AG04450 (cell line): ENCODE results near the gene KRT1. TPM values are rescaled to one million over a fixed set of nuclear protein-coding genes. Genes with fewer than 3 reads are reported as not detected.

Source experiments
- CTCF ChIA-PET: fragments of 300-600, 350-600 bp; formaldehyde crosslinking; extraction: SDS; loops from one replicate; lab custom pipeline; 2022; ENCODE audit warnings: antibody characterized with exemption, inconsistent platforms; lab: Charles Lee
- POLR2A ChIA-PET: fragments of 350-600 bp; formaldehyde crosslinking; extraction: SDS; loops from one replicate; lab custom pipeline; 2021; ENCODE audit warnings: antibody characterized with exemption, inconsistent platforms; lab: Yijun Ruan, JAX
- DNase-seq: peaks from one replicate; pipeline ENCODE4 v3.0.0-alpha.2; 2011; ENCODE audit warnings: low read depth, low spot score
- H3K27ac ChIP-seq: one replicate; pipeline ENCODE4 v1.5.1; 2012; ENCODE audit warnings: low read depth, low read length, control low read depth
- H3K27me3 ChIP-seq: one replicate; pipeline ENCODE4 v1.6.0; 2012; ENCODE audit warnings: low read length; ENCODE audit not compliant: control insufficient read depth, insufficient read depth
- H3K4me3 ChIP-seq: 2 replicates; pipeline ENCODE4 v1.5.1; 2011; ENCODE audit warnings: mild to moderate bottlenecking, low read depth, low read length, control low read depth
- H3K9me3 ChIP-seq: 2 replicates; pipeline ENCODE4 v1.5.1; 2012; ENCODE audit warnings: low read length; ENCODE audit not compliant: control insufficient read depth, insufficient read depth
- polyA plus RNA-seq: library from polyadenylated mRNA; depleted of rRNA; stranded (reverse); fragments of >200 nt; gene quantifications from 2 replicates; pipeline ENCODE4 v1.2.3, GENCODE V29; 2011
- TF ChIP-seq, protein P1 (sequence below): IDR thresholded peaks from 2 replicates; pipeline ENCODE4 v1.5.1; 2011; ENCODE audit warnings: low read depth, low read length, control low read depth, inconsistent platforms

Gene KRT1
- polyA plus RNA-seq, 1 experiment: not detected

DNA sequence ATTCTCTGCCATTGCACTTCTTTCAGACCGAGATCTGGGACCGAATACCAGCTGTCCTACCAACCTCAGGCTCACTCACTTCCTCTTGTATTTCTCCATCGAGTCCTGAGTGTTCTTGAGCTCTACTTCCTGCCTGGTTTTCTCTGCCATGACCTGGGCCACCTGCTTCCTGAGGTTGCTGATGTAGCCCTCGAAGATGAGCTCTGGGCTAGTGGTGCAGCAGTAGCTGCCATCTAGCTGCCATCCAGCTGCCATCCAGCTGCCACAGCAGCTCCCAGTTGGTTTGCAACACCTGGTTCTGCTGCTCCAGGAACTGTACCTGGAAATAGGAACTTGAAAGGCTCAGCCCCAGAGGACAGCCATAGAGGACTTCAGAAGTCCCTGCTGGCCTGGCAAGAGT, 46.8 kb downstream of the KRT1 start:
- peaks cover 7% of the 10 kb centered on the region for H3K27me3 ChIP-seq
- H3K4me3 ChIP-seq: no peak overlapping the region
- ChIA-PET POLR2A (no interaction called here), CTCF (no interaction called here)
- H3K27ac ChIP-seq: no peak overlapping the region
- TF ChIP-seq, protein P1, sequence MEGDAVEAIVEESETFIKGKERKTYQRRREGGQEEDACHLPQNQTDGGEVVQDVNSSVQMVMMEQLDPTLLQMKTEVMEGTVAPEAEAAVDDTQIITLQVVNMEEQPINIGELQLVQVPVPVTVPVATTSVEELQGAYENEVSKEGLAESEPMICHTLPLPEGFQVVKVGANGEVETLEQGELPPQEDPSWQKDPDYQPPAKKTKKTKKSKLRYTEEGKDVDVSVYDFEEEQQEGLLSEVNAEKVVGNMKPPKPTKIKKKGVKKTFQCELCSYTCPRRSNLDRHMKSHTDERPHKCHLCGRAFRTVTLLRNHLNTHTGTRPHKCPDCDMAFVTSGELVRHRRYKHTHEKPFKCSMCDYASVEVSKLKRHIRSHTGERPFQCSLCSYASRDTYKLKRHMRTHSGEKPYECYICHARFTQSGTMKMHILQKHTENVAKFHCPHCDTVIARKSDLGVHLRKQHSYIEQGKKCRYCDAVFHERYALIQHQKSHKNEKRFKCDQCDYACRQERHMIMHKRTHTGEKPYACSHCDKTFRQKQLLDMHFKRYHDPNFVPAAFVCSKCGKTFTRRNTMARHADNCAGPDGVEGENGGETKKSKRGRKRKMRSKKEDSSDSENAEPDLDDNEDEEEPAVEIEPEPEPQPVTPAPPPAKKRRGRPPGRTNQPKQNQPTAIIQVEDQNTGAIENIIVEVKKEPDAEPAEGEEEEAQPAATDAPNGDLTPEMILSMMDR: no peak
- DNase-seq: no peak
- H3K9me3 ChIP-seq: no peaks in the 10 kb centered on the region

DNA sequence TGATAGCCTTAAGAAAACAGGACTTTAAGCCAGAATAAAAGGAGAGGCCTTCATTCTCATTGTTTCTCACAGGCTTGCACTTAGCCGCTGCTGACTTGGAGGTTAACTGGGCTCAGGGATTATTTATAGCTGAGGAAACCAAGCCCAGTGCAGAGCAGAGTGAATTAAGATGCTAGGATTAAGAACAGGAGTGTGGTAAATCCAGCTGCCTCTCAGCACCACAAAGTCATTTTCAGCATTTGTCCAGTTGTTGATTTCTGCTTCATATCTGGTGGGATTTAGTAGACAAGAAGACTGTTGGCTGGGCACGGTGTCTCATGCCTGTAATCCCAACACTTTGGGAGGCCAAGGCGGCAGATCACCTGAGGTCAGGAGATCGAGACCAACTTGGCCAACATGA, 47.6 kb downstream of the KRT1 start:
- TF ChIP-seq, protein P1: no peak
- Histone ChIP-seq H3K9me3 (no peaks in the 10 kb centered on the region), H3K27me3 (peaks cover 7% of the 10 kb centered on the region), H3K4me3 (no peak overlapping the region), H3K27ac (no peak overlapping the region)
- CTCF ChIA-PET: no interaction called here
- DNase-seq: no peak
- POLR2A ChIA-PET: no interaction called here

DNA sequence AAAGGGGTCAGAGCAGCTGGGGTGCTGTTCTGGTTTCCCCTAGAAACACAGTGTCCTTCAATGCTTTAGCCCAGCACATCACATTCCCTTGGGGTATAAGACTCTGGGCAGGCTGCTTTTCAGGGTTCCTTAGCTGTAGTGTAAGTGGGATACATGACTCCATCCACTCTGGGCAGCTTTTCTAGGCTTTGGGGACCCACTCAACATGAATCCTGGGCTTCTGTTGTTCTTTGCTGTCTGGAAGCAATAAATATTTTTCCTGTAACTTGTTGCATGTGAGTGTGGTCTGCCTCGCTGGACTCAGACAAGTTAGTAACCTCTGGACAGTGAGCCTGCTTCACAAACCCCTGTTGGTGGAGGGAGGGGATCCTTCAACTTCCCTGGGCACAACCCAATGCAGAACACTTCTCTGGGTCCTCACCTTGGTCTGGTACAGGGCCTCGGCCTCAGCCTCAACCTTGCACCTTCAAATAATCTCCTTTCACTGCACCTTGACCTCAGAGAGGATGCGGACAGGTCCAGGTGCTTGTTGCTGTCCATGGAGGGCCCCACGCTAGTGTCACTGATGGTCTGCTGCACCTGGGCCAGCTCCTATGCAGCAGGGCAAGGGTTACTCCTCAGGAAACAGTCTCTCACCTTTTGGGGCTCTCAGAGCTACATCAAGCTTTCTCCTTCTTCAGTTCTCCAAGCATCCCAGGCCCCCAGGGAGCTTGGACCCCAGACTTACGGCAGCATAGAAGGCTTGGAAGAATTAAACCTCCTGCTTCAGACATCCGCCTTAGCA, 48.3 kb downstream of the KRT1 start:
- ChIA-PET CTCF (no interaction called here), POLR2A (no interaction called here)
- no peaks in the 10 kb centered on the region for H3K9me3 ChIP-seq
- H3K27me3 ChIP-seq: peaks cover 7% of the 10 kb centered on the region
- no peak overlapping the region for H3K4me3 ChIP-seq
- H3K27ac ChIP-seq: no peak overlapping the region
- DNase-seq: no peak
- TF ChIP-seq, protein P1: no peak

DNA sequence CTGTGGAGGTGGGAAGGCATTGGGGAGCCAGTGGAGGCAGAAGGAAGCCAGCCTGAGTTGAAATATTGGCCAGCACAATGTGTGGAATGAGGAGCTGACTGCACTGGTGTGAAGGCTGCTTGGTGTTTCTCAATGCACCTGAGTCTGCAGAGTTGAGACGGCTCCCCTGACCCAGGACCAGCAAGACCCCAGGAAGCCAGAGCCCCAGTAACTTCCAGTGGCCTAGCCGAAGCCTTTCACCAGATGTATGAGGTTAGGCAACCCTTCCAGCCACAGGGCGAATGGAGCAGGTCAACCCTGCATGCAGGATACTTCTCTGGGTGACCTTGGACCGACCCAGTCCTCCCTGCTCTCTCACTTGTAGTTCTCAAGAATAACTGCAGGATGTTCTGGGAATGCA, 48.9 kb downstream of the KRT1 start:
- CTCF ChIA-PET: no interaction called here
- POLR2A ChIA-PET: no interaction called here
- DNase-seq: no peak
- H3K27ac ChIP-seq: no peak overlapping the region
- H3K27me3 ChIP-seq: peaks cover 9% of the 10 kb centered on the region
- TF ChIP-seq, protein P1: no peak
- no peak overlapping the region for H3K4me3 ChIP-seq
- no peaks in the 10 kb centered on the region for H3K9me3 ChIP-seq

DNA sequence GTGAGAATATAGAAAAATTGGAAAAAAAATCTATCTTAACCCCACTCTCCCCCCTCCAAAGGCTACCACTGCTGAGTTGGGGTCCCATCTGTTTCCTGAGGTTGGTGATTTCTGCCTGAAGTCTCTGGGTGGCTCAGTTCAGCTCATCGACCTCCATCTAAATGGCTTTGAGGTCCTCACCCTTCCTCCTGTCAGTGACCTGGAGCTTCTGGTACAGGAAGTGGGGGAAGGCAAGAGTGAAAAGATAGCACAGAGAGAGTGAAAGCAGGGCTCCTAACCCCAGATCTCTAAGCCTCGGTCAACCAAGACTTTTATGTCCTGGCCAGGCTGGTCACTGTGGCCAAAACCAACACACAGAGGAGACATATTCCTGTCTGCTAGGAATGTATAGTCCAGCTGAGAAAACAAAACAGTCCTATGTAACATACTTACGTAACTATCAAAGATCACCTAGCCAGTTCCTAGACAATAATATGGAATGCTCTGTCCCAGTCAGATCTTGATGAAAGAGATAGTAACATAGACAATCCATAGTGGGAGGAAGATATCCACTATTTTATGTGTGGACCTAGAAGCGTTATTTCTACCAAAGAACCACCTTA, 49.5 kb downstream of the KRT1 start:
- ChIA-PET POLR2A (no interaction called here), CTCF (no interaction called here)
- H3K4me3 ChIP-seq: no peak overlapping the region
- no peak for DNase-seq
- peaks cover 11% of the 10 kb centered on the region for H3K27me3 ChIP-seq
- H3K9me3 ChIP-seq: no peaks in the 10 kb centered on the region
- TF ChIP-seq, protein P1: no peak
- no peak overlapping the region for H3K27ac ChIP-seq
